MM.1S (cell line): ENCODE data around the gene TNFRSF6B.

Experiments used
- DNase-seq: peaks from one replicate; pipeline ENCODE4 v3.0.0-alpha.2; 2015
- H2AFZ ChIP-seq: fragments of 300-600 bp; sonication (generic); 2 replicates; pipeline ENCODE4 v1.6.0; 2016; ENCODE audit warnings: antibody characterized with exemption, low read length
- H3F3A ChIP-seq: fragments of 300-600 bp; sonication (generic); 2 replicates; pipeline ENCODE4 v1.6.1; 2016; ENCODE audit warnings: mild to moderate bottlenecking, antibody characterized with exemption, low read length, moderate library complexity, mixed read lengths; ENCODE audit not compliant: insufficient read depth
- H3K27ac ChIP-seq: fragments of 300-600 bp; sonication (generic); 2 replicates; pipeline ENCODE4 v1.5.1; 2016; ENCODE audit warnings: mild to moderate bottlenecking, low read length
- H3K27me3 ChIP-seq: fragments of 300-600 bp; sonication (generic); replicated peaks from 2 replicates; pipeline ENCODE4 v1.6.0; 2016; ENCODE audit warnings: low read length; ENCODE audit not compliant: insufficient read depth
- H3K36me3 ChIP-seq: fragments of 300-600 bp; sonication (generic); replicated peaks from 2 replicates; pipeline ENCODE4 v1.6.1; 2016; ENCODE audit warnings: mild to moderate bottlenecking, low read length, mixed read lengths; ENCODE audit not compliant: insufficient read depth
- H3K4me1 ChIP-seq: fragments of 300-600 bp; sonication (generic); 2 replicates; pipeline ENCODE4 v1.6.1; 2016; ENCODE audit warnings: low read length, mixed read lengths
- H3K4me2 ChIP-seq: fragments of 300-600 bp; sonication (generic); 2 replicates; pipeline ENCODE4 v1.6.0; 2016; ENCODE audit warnings: low read depth, low read length
- H3K4me3 ChIP-seq: fragments of 300-600 bp; sonication (generic); 2 replicates; pipeline ENCODE4 v1.5.1; 2016; ENCODE audit warnings: low read length, mixed read lengths
- H3K79me2 ChIP-seq: fragments of 300-600 bp; sonication (generic); 2 replicates; pipeline ENCODE4 v1.6.1; 2016; ENCODE audit warnings: mixed run types, low read length, mixed read lengths
- H3K9ac ChIP-seq: fragments of 300-600 bp; sonication (generic); 2 replicates; pipeline ENCODE4 v1.6.1; 2016; ENCODE audit warnings: low read length, mixed read lengths
- H3K9me2 ChIP-seq: fragments of 300-600 bp; sonication (generic); replicated peaks from 2 replicates; pipeline ENCODE4 v1.6.1; 2016; ENCODE audit warnings: mild to moderate bottlenecking, low read length, mixed read lengths; ENCODE audit not compliant: insufficient read depth
- H3K9me3 ChIP-seq: fragments of 300-600 bp; sonication (generic); replicated peaks from 2 replicates; pipeline ENCODE4 v1.6.1; 2016; ENCODE audit warnings: mild to moderate bottlenecking, low read length, mixed read lengths; ENCODE audit not compliant: insufficient read depth
- H4K20me1 ChIP-seq: fragments of 300-600 bp; sonication (generic); 2 replicates; pipeline ENCODE4 v1.6.1; 2016; ENCODE audit warnings: mild to moderate bottlenecking, low read length, moderate library complexity, mixed read lengths; ENCODE audit not compliant: insufficient read depth
- CTCF ChIP-seq: fragments of 300-600 bp; sonication (generic); IDR thresholded peaks from 2 replicates; pipeline ENCODE4 v1.5.1; 2016; ENCODE audit warnings: antibody characterized with exemption, low read length, mixed read lengths
- EZH2 ChIP-seq: fragments of 300-600 bp; sonication (generic); optimal IDR thresholded peaks from 2 replicates; pipeline ENCODE3; 2017; ENCODE audit warnings: low read depth, mild to moderate bottlenecking, antibody characterized with exemption, low read length, mixed read lengths
- EZH2phosphoT487 ChIP-seq: fragments of 300-600 bp; sonication (generic); IDR thresholded peaks from 2 replicates; pipeline ENCODE4 v1.6.1; 2018; ENCODE audit warnings: antibody characterized with exemption, low read length

The TNFRSF6B gene

GRCh38 chr20:63701329-63702035 is 5.0 kb downstream of the TNFRSF6B start:
- H3K4me2 ChIP-seq: no peak overlapping the region
- H3K27ac ChIP-seq: no peak overlapping the region
- TF ChIP-seq EZH2phosphoT487 (no peak), EZH2 (no peak), CTCF (no peak)
- H3K4me3 ChIP-seq: no peak overlapping the region
- H3K9me2 ChIP-seq: no peaks in the 10 kb centered on the region
- no peak overlapping the region for H2AFZ ChIP-seq
- H3K27me3 ChIP-seq: no peaks in the 10 kb centered on the region
- H3F3A ChIP-seq: peaks cover under 1% of the 10 kb centered on the region; the same call in 1 of the 2 replicates
- no peak overlapping the region for H3K9ac ChIP-seq
- no peaks in the 10 kb centered on the region for H3K9me3 ChIP-seq
- peaks cover 4% of the 10 kb centered on the region for H3K4me1 ChIP-seq
- peaks cover 3% of the 10 kb centered on the region; the same call in 1 of the 2 replicates for H4K20me1 ChIP-seq
- no peak for DNase-seq
- H3K79me2 ChIP-seq: peaks cover 26% of the 10 kb centered on the region
- no peaks in the 10 kb centered on the region; the same call in 1 of the 2 replicates for H3K36me3 ChIP-seq

GRCh38 chr20:63702036-63702665 is 5.7 kb downstream of the TNFRSF6B start:
- no peaks in the 10 kb centered on the region for H3K27me3 ChIP-seq
- H3K4me3 ChIP-seq: no peak overlapping the region
- H3K79me2 ChIP-seq: peaks cover 33% of the 10 kb centered on the region
- H4K20me1 ChIP-seq: peaks cover 4% of the 10 kb centered on the region; the same call in 1 of the 2 replicates
- H3K9me3 ChIP-seq: no peaks in the 10 kb centered on the region
- H3K4me2 ChIP-seq: no peak overlapping the region
- H3K9ac ChIP-seq: no peak overlapping the region
- TF ChIP-seq CTCF: no peak
- no peak for TF ChIP-seq EZH2
- TF ChIP-seq EZH2phosphoT487: no peak
- H3K27ac ChIP-seq: no peak overlapping the region
- H3K36me3 ChIP-seq: no peaks in the 10 kb centered on the region; the same call in 1 of the 2 replicates
- peaks cover 6% of the 10 kb centered on the region for H3K4me1 ChIP-seq
- no peak for DNase-seq
- no peak overlapping the region for H2AFZ ChIP-seq
- peaks cover 7% of the 10 kb centered on the region; the same call in 1 of the 2 replicates for H3F3A ChIP-seq
- H3K9me2 ChIP-seq: no peaks in the 10 kb centered on the region

DNA sequence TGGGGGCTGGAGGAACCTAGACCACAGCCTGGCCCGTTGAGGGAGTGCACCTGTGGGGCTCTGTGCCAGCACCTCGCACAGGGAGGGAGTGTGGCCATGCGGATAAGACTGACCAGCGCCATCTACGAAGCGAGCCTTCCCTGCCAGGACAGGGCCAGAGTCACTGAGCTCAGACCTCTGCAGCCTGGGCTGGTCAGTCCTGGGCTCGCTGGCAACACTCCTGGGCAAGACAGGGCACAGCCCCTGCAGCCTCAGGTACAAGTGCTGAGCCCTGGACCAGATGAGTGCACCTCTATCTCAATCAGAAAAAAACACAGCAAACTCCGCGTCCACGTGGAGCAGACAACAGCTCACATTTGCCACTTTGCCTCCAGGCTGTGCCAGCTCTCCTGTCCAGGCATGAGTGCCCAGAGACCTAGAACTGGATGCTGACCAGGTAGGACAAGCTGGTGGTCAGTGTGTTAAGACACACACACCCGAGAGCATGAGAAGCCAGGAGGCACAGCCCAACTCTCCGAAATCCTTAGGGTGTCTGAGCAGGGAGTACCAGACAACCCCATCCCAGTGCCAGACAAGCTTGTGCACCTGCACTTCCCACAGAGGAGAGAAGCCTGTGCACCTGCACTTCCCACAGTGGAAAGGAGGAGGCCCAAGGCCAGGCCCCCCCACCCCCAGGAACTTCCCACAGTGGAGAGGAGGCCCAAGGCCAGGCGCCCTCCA is 6.5 kb downstream of the TNFRSF6B start:
- TF ChIP-seq CTCF (no peak), EZH2 (no peak), EZH2phosphoT487 (no peak)
- H3K36me3 ChIP-seq: no peaks in the 10 kb centered on the region; the same call in 1 of the 2 replicates
- no peaks in the 10 kb centered on the region for H3K9me2 ChIP-seq
- peaks cover 4% of the 10 kb centered on the region; the same call in 1 of the 2 replicates for H4K20me1 ChIP-seq
- no peak overlapping the region for H3K9ac ChIP-seq
- no peaks in the 10 kb centered on the region for H3K27me3 ChIP-seq
- no peak for DNase-seq
- H3K4me2 ChIP-seq: no peak overlapping the region
- peaks cover 9% of the 10 kb centered on the region; the same call in 1 of the 2 replicates for H3F3A ChIP-seq
- peaks cover 6% of the 10 kb centered on the region for H3K4me1 ChIP-seq
- no peak overlapping the region for H2AFZ ChIP-seq
- H3K79me2 ChIP-seq: peaks cover 39% of the 10 kb centered on the region
- no peak overlapping the region for H3K27ac ChIP-seq
- no peaks in the 10 kb centered on the region for H3K9me3 ChIP-seq
- no peak overlapping the region for H3K4me3 ChIP-seq
